Testis (tissue), 3 donors: Measurements from ENCODE around the gene TACC2. TPM values are rescaled to one million over a fixed set of nuclear protein-coding genes. Genes with fewer than 3 reads are reported as not detected.

Experiments
- DNase-seq: peaks from one replicate; pipeline ENCODE4 v3.0.0-alpha.2; 2019
- H3K27ac ChIP-seq, 2 donors: fragments of 200-600 bp; sonication (generic); one replicate each; pipeline ENCODE4 v1.5.1; 2019
- H3K27me3 ChIP-seq: fragments of 200-600 bp; sonication (generic); one replicate; pipeline ENCODE4 v1.5.1; 2019
- H3K36me3 ChIP-seq: fragments of 200-600 bp; sonication (generic); one replicate; pipeline ENCODE4 v1.5.1; 2017; ENCODE audit warnings: low read depth; ENCODE audit errors: missing control alignments
- H3K4me1 ChIP-seq: fragments of 200-600 bp; sonication (generic); one replicate; pipeline ENCODE4 v1.5.1; 2019
- H3K4me3 ChIP-seq, 2 donors: fragments of 200-600 bp; sonication (generic); one replicate each; pipeline ENCODE4 v1.5.1; 2017 to 2019
- H3K9me3 ChIP-seq: fragments of 200-600 bp; sonication (generic); one replicate; pipeline ENCODE4 v1.5.1; 2017
- POLR2A ChIP-seq: fragments of 450-650 bp; IDR thresholded peaks from one replicate; pipeline ENCODE4 v1.6.1; 2017; ENCODE audit warnings: antibody characterized with exemption, mild to moderate bottlenecking, moderate library complexity
- WGBS, 2 donors: methylation state at CpG; one replicate each; pipeline ENCODE4 v1.1.5; 2018; 5-methylcytosine and 5-hydroxymethylcytosine counted together
- intact Hi-C: fragments of 100-400 bp; cut with DNase I; formaldehyde crosslinking; loops from one replicate; pipeline ENCODE4 v1.15.1; 2023; ENCODE audit warnings: low total_unique reads
- polyA plus RNA-seq: library from polyadenylated mRNA; stranded (reverse); fragments of 350-450 nt; fragmentation: Illumina TruSeq; extraction: RNeasy Lipid Tissue Mini Kit (QIAGEN cat#74804); gene quantifications from one replicate; pipeline ENCODE4 v1.2.3, GENCODE V29; 2014; ENCODE audit warnings: low read depth, low replicate concordance; ENCODE audit not compliant: insufficient read depth
- total RNA-seq, 2 donors: library from RNA; depleted of rRNA; stranded (reverse); fragments of >200 nt; gene quantifications; one replicate each; pipeline ENCODE4 v1.2.3, GENCODE V29; 2016
- TF ChIP-seq, protein P1 (sequence below), 3 experiments: fragments of 450-650 bp in 2 of 3; fragments of 200-600 bp in 1 of 3; sonication (generic) in 1 of 3; IDR thresholded peaks; one replicate each; pipeline ENCODE4 v1.5.1; 2016 to 2019; ENCODE audit warnings: antibody characterized with exemption in 3 of 3, mild to moderate bottlenecking in 2 of 3, moderate library complexity in 1 of 3

TACC2 gene
- total and polyA plus RNA-seq, 3 donors from 2014 or later, result 18.0 to 24.2 (median 21.3) TPM

DNA sequence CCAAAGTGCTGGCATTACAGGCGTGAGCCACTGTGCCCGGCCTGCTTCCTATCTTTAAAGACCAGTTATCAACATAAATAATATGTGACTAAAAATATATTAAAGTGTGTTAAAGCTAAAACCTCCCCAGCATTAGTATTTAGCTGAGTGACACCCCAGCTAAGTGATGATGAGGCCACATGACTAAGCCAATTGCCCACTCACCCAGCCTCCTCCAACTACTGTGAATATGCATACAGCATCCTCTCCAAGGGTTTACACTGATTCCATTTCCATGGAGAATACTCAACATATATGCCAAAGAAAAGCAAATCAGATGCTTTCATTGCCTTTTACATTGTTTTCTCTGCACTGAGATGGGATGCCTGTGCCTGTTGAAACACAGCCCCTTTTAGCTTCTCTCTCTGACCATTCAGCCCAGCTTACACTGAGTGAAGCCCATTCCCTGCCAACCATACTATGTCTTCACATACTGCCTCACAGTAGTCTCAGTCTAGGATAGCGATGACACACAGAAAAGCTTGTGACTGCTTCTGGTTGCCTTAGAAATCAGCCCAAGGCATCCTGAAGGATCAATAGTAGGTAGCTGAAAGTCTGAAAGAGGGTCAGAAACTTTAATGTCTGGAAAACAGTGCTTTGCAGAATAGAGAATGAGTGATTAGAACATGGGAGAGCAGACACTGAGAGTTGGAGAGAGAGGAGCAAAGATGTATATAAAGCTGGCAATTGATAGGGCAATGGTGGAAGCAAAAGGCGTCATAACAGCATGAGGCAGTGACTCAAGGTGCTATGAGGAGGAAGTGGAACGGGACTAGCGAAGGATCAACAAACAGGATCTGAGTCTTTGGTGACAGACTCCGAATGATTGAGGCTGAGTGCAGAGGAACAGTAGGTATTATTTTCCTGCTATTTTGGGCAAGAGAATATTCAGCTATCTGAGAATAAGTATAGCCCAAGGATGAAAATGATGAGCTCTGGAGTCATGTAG, 41.3 kb upstream of the TACC2 start:
- Histone ChIP-seq H3K27ac (no peak overlapping the region), H3K9me3 (no peaks in the 10 kb centered on the region), H3K4me3 (no peak overlapping the region), H3K27me3 (no peaks in the 10 kb centered on the region), H3K4me1 (no peaks in the 10 kb centered on the region), H3K36me3 (no peaks in the 10 kb centered on the region)
- 91 to 93% methylated on average over 7 of the region's 7 CpGs for WGBS, 2 donors
- DNase-seq, result no peak
- intact Hi-C loops, result no loop called here
- TF ChIP-seq, protein P1, sequence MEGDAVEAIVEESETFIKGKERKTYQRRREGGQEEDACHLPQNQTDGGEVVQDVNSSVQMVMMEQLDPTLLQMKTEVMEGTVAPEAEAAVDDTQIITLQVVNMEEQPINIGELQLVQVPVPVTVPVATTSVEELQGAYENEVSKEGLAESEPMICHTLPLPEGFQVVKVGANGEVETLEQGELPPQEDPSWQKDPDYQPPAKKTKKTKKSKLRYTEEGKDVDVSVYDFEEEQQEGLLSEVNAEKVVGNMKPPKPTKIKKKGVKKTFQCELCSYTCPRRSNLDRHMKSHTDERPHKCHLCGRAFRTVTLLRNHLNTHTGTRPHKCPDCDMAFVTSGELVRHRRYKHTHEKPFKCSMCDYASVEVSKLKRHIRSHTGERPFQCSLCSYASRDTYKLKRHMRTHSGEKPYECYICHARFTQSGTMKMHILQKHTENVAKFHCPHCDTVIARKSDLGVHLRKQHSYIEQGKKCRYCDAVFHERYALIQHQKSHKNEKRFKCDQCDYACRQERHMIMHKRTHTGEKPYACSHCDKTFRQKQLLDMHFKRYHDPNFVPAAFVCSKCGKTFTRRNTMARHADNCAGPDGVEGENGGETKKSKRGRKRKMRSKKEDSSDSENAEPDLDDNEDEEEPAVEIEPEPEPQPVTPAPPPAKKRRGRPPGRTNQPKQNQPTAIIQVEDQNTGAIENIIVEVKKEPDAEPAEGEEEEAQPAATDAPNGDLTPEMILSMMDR (IDR thresholded peaks at IDR 0.05), result no peak
- no peak for TF ChIP-seq POLR2A

DNA sequence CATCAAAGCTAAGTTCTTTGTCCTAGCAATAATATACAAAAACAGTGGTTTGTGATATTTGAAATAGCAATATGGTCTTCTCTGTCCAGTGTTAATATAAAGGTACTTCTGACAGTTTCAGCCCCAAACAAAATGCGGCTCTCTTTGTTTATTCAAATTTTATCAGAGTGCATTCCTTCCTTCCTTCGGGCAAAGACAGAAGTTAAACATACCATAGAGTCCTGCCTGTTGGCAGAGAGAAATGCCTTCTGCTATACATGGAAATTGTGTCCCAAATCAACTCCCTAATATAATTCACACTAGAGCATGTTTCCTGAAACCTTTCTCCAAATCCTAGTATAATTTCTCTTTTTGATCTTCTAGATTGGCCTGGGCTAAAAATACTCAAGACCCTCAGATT, 39.9 kb upstream of the TACC2 start:
- Histone ChIP-seq H3K27ac (no peak overlapping the region), H3K4me1 (no peaks in the 10 kb centered on the region), H3K9me3 (no peaks in the 10 kb centered on the region), H3K4me3 (no peak overlapping the region), H3K27me3 (no peaks in the 10 kb centered on the region), H3K36me3 (no peaks in the 10 kb centered on the region)
- DNase-seq, result no peak
- intact Hi-C loops, result no loop called here
- TF ChIP-seq, protein P1 (IDR thresholded peaks at IDR 0.05), result no peak
- no peak for TF ChIP-seq POLR2A
- 64 to 73% methylated on average over 2 of the region's 2 CpGs for WGBS, 2 donors

- intact Hi-C loops, result no loop called here
- 88 to 96% methylated on average over 3 of the region's 3 CpGs for WGBS, 2 donors
- no peak overlapping the region for H3K27ac ChIP-seq
Measured at GRCh38 chr10:121949451-121949850, 39.5 kb upstream of the TACC2 start.

DNA sequence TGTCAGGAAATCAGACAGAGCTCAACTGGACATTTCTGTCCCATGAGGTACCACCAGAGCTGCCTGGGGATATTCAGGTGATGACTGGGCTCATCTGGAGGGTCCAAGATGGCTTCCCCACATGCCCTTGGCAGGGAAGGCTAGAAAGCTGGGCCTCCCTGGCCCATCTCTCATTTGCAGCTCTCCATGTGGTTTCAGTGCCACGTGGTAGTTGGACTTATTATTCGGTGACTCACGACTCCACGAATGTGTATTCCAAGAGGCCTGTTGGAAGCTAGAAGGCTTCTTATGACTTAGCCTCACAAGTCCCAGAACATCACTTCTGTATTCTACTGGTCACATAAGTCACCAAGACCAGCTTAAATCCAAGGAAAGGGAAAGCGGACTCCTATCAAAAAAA, 36.7 kb upstream of the TACC2 start:
- WGBS, 2 donors, result 92 to 96% methylated on average over 5 of the region's 5 CpGs

More at GRCh38 chr10:121949451-121949850, 39.5 kb upstream of the TACC2 start:
- no peak overlapping the region for H3K4me3 ChIP-seq
- H3K4me1 ChIP-seq, result no peaks in the 10 kb centered on the region
- DNase-seq, result no peak
- no peaks in the 10 kb centered on the region for H3K27me3 ChIP-seq
- H3K36me3 ChIP-seq, result no peaks in the 10 kb centered on the region
- TF ChIP-seq, protein P1 (IDR thresholded peaks at IDR 0.05), result no peak
- TF ChIP-seq POLR2A, result no peak
- no peaks in the 10 kb centered on the region for H3K9me3 ChIP-seq

More for the DNA sequence above, 36.7 kb upstream of the TACC2 start:
- intact Hi-C loops, result no loop called here
- no peak for DNase-seq
- Histone ChIP-seq H3K4me3 (no peak overlapping the region), H3K9me3 (no peaks in the 10 kb centered on the region), H3K4me1 (no peaks in the 10 kb centered on the region), H3K27ac (no peak overlapping the region), H3K36me3 (no peaks in the 10 kb centered on the region), H3K27me3 (no peaks in the 10 kb centered on the region)
- no peak for TF ChIP-seq POLR2A
- TF ChIP-seq, protein P1 (IDR thresholded peaks at IDR 0.05), result no peak
